Coronary artery (tissue), 2 donors: Measurements from ENCODE around the gene TPST1.

Experiments
- DNase-seq: peaks from one replicate; pipeline ENCODE4 v3.0.0-alpha.2; 2017; ENCODE audit warnings: low spot score
- H3K27ac ChIP-seq, 2 donors: fragments of 200-600 bp; sonication (generic); one replicate each; pipeline ENCODE4 v1.5.1; 2016 to 2019
- H3K4me3 ChIP-seq: fragments of 200-600 bp; sonication (generic); 2 replicates; pipeline ENCODE4 v1.5.1; 2016; ENCODE audit warnings: mild to moderate bottlenecking, moderate library complexity
- CTCF ChIP-seq: fragments of 200-600 bp; sonication (generic); IDR thresholded peaks from one replicate; pipeline ENCODE4 v1.5.1; 2019; ENCODE audit warnings: antibody characterized with exemption

Gene TPST1

DNA sequence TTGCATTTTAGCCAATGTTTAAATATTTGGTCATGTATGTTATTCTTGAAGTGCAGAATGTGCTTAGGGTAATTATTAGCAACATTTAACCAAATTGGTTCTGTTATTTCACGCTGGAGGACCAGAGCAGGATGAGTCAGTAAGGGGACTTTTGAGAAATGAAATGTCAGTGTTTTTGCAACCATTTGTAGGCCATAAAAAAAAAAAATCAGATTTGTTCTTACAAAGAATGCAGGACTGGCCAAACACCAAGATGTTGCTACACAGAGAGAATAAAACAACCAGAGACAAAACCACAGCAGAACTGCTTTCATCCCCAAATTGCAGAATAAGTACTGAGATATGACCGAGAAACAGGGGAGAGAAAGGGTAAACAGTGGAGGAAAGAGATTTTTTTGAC is 62.1 kb downstream of the TPST1 start:
- Histone ChIP-seq H3K4me3 (peak overlapping the region; percentile 31), H3K27ac (peak overlapping the region; percentile 11 to 69)
- DNase-seq, result no peak
- TF ChIP-seq CTCF, result no peak

GRCh38 chr7:66269978-66270377 is 64.8 kb downstream of the TPST1 start:
- TF ChIP-seq CTCF, result no peak
- no peak overlapping the region for H3K4me3 ChIP-seq
- no peak for DNase-seq
- H3K27ac ChIP-seq, result no peak overlapping the region

DNA sequence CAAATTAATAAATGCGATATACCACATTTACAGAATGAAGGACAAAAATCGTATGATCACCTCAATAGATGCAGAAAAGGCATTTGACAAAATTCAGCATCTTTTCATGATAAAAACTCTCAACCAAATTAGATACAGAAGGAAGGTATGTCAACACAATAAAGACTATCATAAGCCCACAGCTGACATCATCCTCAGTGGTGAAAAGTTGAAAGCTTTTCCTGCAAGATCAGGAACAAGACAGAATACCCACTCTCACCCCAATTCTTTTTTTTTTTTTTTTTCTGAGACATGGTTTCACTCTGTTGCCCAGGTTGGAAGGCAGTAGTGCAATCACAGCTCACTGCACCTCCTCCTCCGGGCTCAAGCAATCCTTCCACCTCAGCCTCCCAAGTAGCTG is 67.2 kb downstream of the TPST1 start:
- Histone ChIP-seq H3K4me3 (no peak overlapping the region), H3K27ac (no peak overlapping the region)
- TF ChIP-seq CTCF, result no peak
- DNase-seq, result no peak

DNA sequence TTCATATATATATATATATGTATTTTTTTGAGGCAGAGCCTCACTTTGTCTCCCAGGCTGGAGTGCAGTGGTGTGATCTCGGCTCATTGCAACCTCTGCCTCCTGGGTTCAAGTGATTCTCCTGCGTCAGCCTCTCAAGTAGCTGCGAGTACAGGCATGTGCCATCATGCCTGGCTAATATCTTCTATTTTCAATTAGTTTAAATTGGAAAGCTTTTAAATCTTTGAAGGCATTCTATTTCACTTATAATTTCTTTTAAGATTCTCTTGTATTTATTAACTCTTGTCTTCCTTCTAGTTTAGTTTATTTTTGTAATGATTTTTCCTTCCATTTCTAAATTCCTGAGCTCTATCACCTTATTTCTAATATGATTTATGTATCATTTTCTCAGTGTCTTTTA is 71.2 kb downstream of the TPST1 start:
- DNase-seq, result no peak
- H3K4me3 ChIP-seq, result no peak overlapping the region
- H3K27ac ChIP-seq, result no peak overlapping the region
- TF ChIP-seq CTCF, result no peak

GRCh38 chr7:66277492-66277891 is 72.4 kb downstream of the TPST1 start:
- DNase-seq, result no peak
- Histone ChIP-seq H3K27ac (no peak overlapping the region), H3K4me3 (no peak overlapping the region)
- no peak for TF ChIP-seq CTCF

GRCh38 chr7:66279912-66280311 is 74.8 kb downstream of the TPST1 start:
- TF ChIP-seq CTCF, result no peak
- Histone ChIP-seq H3K4me3 (no peak overlapping the region), H3K27ac (no peak overlapping the region)
- DNase-seq, result no peak

- no peak for DNase-seq
- TF ChIP-seq CTCF, result no peak
- H3K27ac ChIP-seq, result peak overlapping the region; percentile 50 to 72
- peak overlapping the region; percentile 16 for H3K4me3 ChIP-seq
Observed at GRCh38 chr7:66281678-66282590, 76.8 kb downstream of the TPST1 start.
